Mucosa of descending colon (tissue), 3 donors: ENCODE results near the gene PRUNE2. TPM values are rescaled to one million over a fixed set of nuclear protein-coding genes. Genes with fewer than 3 reads are reported as not detected.
A peak's percentile ranks its signal among the peaks of the same experiment; 100 is the strongest.

Experiments used
- ATAC-seq: fragments of 200-7000 bp; cut with Tn5 transposase; one replicate; pipeline ENCODE4 v1.9.1; 2020; ENCODE audit warnings: mild to moderate bottlenecking, moderate library complexity
- DNase-seq, 3 donors: peaks; one replicate each; pipeline ENCODE4 v3.0.0-alpha.2; 2020
- H3K36me3 ChIP-seq: fragments of 200-600 bp; one replicate; pipeline ENCODE4 v1.8.0; 2021; ENCODE audit warnings: low read depth, mild to moderate bottlenecking
- H3K4me1 ChIP-seq: fragments of 200-600 bp; one replicate; pipeline ENCODE4 v1.8.0; 2021; ENCODE audit warnings: low read depth, mild to moderate bottlenecking
- H3K4me3 ChIP-seq: fragments of 200-600 bp; one replicate; pipeline ENCODE4 v1.8.0; 2021; ENCODE audit warnings: mild to moderate bottlenecking
- H3K9me3 ChIP-seq: fragments of 200-600 bp; one replicate; pipeline ENCODE4 v1.8.0; 2021; ENCODE audit warnings: mild to moderate bottlenecking
- intact Hi-C, 2 donors: fragments of 100-400 bp; cut with DNase I in 1 of 2; cut with micrococcal nuclease in 1 of 2; formaldehyde crosslinking; loops; one replicate each; pipeline versions ENCODE4 v1.11.0 to v1.11.1; 2022; cut with DNase I, micrococcal nuclease
- total RNA-seq, 3 donors: library from RNA; stranded (reverse); fragmentation: NEBNext Ultra II Directional in 2 of 3; extraction: Animal tissue kit (Norgen Biotek cat#: 25700) in 2 of 3; gene quantifications; one replicate each; pipeline versions ENCODE4 v1.2.1 to v1.2.4, GENCODE V29; 2021 to 2023
- TF ChIP-seq, protein P1 (sequence below): fragments of 200-600 bp; IDR thresholded peaks from one replicate; pipeline ENCODE4 v1.8.0; 2022; ENCODE audit warnings: antibody characterized with exemption, mild to moderate bottlenecking
- donor health status: DM: no; HTN: no; CAD: no; lungs with moderate emphysema.
- donor health status: DM: no; HTN: no; CAD: no.
- donor health status: DM: no; HTN: yes; CAD: no.

The PRUNE2 gene
- total RNA-seq, 3 donors from 2014 or later, result 48.2 to 437 (median 62.4) TPM

DNA sequence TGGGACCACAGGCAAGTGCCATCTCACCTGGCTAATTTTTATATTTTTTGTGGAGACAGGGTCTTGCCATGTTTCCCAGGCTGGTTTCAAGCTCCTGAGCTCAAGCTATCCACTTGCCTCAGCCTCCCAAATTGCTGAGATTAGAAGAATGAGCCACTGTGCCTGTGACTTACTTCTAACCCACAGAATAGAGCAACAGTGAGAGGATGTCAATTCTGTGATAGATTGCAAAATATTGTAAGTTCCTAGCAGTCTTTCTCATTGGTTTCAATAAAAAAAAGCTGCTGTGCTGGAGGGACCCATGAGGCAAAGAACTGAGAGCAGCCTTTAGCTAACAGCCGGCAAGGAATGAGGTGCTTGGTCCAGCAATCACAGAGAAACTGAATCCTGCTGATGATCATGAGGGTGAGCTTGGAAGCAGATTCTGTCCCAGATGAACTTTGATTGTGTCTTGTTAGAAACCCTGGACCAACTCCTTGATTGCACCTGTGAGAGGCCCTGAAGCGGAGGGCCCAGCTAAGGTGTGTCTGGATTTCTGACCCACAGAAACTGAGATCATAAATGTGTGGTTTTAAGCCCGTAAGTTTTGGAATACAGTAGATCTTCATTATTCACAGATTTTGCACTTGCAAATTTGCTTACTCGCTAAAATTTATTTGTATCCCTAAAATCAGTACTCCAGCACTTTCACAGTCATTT lies 297.2 kb downstream of the PRUNE2 start:
- DNase-seq (no peak), ATAC-seq (peak; percentile 47)
- H3K4me1 ChIP-seq, result no peaks in the 10 kb centered on the region
- intact Hi-C loops, result no loop called here
- no peaks in the 10 kb centered on the region for H3K9me3 ChIP-seq
- TF ChIP-seq, protein P1, sequence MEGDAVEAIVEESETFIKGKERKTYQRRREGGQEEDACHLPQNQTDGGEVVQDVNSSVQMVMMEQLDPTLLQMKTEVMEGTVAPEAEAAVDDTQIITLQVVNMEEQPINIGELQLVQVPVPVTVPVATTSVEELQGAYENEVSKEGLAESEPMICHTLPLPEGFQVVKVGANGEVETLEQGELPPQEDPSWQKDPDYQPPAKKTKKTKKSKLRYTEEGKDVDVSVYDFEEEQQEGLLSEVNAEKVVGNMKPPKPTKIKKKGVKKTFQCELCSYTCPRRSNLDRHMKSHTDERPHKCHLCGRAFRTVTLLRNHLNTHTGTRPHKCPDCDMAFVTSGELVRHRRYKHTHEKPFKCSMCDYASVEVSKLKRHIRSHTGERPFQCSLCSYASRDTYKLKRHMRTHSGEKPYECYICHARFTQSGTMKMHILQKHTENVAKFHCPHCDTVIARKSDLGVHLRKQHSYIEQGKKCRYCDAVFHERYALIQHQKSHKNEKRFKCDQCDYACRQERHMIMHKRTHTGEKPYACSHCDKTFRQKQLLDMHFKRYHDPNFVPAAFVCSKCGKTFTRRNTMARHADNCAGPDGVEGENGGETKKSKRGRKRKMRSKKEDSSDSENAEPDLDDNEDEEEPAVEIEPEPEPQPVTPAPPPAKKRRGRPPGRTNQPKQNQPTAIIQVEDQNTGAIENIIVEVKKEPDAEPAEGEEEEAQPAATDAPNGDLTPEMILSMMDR, result no peak
- H3K36me3 ChIP-seq, result no peaks in the 10 kb centered on the region
- H3K4me3 ChIP-seq, result no peak overlapping the region

DNA sequence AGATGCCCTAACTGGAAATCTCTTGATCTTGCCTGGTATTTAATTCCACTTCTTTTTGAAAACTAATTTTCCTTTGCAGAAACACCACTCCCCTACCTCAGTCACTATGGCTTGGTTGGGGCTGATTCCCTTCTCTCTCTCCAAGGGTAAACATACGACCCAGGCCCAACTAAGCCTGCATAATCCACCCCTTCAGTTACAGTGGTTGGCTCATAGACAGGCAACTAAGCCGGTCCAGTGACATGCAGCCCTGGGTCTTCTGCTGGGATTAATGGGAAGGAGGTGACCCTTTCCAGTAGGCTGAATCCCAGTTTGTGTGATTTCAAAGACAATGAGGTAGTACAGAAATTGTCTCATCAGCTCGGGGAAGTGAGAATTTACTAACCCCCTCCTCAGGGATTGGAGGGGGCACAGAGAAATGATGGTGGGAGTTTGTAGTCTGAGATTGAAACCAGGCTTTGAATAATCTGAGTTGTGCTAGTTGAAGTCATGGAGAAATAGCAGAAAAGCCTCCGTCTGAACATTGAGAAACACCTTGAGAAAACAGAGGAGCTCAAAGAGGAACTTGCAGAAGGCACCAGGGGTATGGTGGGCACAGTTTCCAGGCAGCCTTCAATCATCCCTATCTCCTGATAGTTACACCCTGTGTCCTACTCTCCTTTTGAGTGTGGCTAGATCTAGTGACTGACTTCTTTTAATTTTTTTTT lies 298.0 kb downstream of the PRUNE2 start:
- Histone ChIP-seq H3K4me1 (no peaks in the 10 kb centered on the region), H3K36me3 (no peaks in the 10 kb centered on the region), H3K4me3 (no peak overlapping the region), H3K9me3 (no peaks in the 10 kb centered on the region)
- TF ChIP-seq, protein P1, result no peak
- ATAC-seq, result no peak
- intact Hi-C loops, result no loop called here
- DNase-seq, result no peak

DNA sequence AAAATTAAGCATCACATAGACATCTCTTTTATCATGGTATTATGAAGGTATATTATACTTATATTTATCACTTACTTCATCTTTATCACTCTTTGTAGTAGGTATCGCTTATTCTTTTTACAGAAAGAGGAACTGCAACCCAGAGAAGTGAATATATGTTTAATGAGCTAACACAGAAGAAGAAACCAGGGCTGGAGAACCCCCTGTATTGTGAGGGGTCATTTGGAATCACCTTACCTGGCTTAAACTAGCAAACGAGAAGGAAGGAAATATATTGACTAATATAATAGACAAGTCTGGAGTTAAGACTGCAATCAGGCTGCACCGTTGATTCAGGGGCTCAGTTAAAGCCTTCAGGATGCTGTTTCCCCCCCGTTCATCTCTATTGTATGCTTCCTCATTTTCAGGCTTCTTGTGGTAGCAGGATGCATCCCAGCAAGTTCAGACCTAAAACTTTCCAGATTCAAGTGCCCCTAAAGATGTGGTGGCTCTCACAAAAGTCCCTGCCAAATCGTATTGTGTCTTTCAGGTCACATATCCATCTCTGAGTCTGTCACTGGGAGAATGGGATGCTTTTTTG lies 300.5 kb downstream of the PRUNE2 start:
- Histone ChIP-seq H3K9me3 (no peaks in the 10 kb centered on the region), H3K36me3 (no peaks in the 10 kb centered on the region), H3K4me3 (no peak overlapping the region), H3K4me1 (no peaks in the 10 kb centered on the region)
- intact Hi-C loops, result no loop called here
- DNase-seq, result no peak
- TF ChIP-seq, protein P1, result no peak
- no peak for ATAC-seq

DNA sequence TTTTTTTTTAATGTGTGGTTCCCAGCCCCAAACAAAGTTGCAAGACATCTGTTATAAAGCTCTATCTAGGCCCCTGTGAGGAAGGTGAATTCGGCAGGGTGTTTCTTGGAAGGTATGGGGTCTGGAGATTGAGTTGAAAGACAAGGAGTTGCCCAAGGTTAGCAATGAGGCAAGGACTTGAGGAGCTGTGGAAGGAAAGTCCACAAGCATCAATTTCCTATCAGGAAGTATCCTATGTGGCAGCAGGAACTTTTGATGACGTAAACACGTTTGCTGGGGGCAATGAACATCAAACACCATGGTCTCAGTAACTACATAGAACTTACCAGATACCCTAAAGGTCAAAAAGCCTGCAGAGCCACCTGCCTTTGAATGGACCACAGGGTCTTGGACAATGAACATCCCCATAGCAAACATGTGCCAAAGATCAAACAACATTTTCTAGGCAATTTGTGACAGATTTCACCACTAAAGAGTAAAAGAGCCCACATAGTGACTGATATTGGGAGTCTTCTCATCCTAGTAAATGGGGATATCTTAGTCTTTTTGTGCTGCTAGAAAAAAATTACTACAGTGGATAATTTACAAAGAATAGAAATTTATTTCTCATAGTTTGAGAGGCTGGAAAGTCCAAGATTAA lies 301.9 kb downstream of the PRUNE2 start:
- H3K36me3 ChIP-seq, result no peaks in the 10 kb centered on the region
- intact Hi-C loops, result no loop called here
- H3K4me3 ChIP-seq, result no peak overlapping the region
- H3K4me1 ChIP-seq, result no peaks in the 10 kb centered on the region
- TF ChIP-seq, protein P1, result no peak
- H3K9me3 ChIP-seq, result no peaks in the 10 kb centered on the region
- DNase-seq (no peak), ATAC-seq (no peak)

DNA sequence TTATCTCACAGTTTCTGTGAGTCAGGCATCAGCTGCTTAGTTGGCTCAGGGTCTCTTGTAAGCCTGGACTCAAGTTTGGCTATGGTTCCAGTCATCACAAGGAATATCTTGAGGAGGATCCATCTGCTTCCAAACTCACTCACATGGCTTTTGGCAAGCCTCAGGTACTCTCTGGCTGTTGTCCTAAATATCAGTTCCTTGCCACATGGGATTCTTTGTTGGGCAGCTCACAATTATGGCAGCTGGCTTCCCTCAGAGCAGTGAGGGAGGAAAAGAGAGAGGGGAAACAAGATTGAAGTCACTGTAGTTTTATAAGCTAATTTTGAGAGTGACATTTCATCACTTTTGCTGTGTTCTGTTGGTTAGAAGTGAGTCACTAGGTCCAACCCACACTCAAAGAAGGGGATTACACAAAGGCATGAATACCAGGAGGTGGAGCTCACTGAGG lies 302.4 kb downstream of the PRUNE2 start:
- DNase-seq, result no peak
- intact Hi-C loops, result no loop called here
- TF ChIP-seq, protein P1, result no peak
- Histone ChIP-seq H3K4me1 (no peaks in the 10 kb centered on the region), H3K36me3 (no peaks in the 10 kb centered on the region), H3K9me3 (no peaks in the 10 kb centered on the region), H3K4me3 (no peak overlapping the region)
- ATAC-seq, result no peak
